ENCODE data around the gene RBPJ.

Gene RBPJ

GRCh38 chr4:26482508-26483462 is 162.0 kb downstream of the RBPJ start:
- H3K4me3 ChIP-seq (ENCODE audit: low read depth, low read length): no peak overlapping the region

DNA sequence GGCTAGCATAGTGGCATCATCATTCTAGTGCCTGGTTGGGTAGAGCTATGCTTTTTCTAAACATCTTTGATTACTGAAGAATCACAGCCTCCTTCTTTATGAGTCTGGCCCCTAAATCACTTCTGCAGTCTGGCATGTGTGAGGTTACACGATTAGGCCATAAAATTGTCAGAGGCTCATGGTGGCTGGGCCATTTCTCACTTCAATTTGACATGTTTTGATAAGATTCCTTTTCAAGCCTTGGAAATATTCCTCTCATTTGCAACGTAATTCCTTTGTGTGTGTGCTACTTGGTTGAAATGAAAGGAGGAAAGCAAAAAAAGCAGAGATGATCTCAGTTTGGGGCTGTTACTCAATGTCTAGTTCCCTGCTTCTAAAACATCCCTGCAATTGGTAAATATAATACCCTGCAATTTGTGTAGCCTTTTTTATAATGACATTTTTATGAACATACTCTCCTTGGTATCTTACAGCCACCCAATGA is 163.3 kb downstream of the RBPJ start:
- no peak overlapping the region for H3K4me3 ChIP-seq (ENCODE audit: low read depth, low read length)

- no peak overlapping the region for H3K4me3 ChIP-seq (ENCODE audit: low read depth, low read length)
Observed at GRCh38 chr4:26484516-26484915, 163.7 kb downstream of the RBPJ start.

All from iPS-11a (cell line).